HEK293 (cell line): ENCODE measurements around the gene BTBD2.

Experiments used
- ZBTB7A ChIP-seq: fragments of 450-650 bp; formaldehyde crosslinking; IDR thresholded peaks from 2 replicates; pipeline ENCODE4 v1.5.1; 2016; ENCODE audit warnings: low read depth, missing biosample characterization, missing genetic modification characterization
- ZNF37A ChIP-seq: fragments of 450-650 bp; IDR thresholded peaks from 2 replicates; pipeline ENCODE4 v1.5.1; 2018; ENCODE audit warnings: missing biosample characterization, missing genetic modification characterization
- ZNF558 ChIP-seq: fragments of 450-650 bp; formaldehyde crosslinking; IDR thresholded peaks from 2 replicates; pipeline ENCODE4 v1.5.1; 2016; ENCODE audit warnings: missing biosample characterization, missing genetic modification characterization
- ZSCAN16 ChIP-seq: fragments of 450-650 bp; formaldehyde crosslinking; IDR thresholded peaks from 2 replicates; pipeline ENCODE4 v1.5.1; 2016; ENCODE audit warnings: missing biosample characterization, missing genetic modification characterization
- TF ChIP-seq, protein P1 (sequence below): fragments of 450-650 bp; formaldehyde crosslinking; IDR thresholded peaks from 2 replicates; pipeline ENCODE4 v1.5.1; 2016; ENCODE audit warnings: missing biosample characterization, missing genetic modification characterization
- TF ChIP-seq, protein P2 (sequence below): fragments of 450-650 bp; formaldehyde crosslinking; IDR thresholded peaks from 2 replicates; pipeline ENCODE4 v1.5.1; 2016; ENCODE audit warnings: missing biosample characterization, missing genetic modification characterization, low read depth

DNA sequence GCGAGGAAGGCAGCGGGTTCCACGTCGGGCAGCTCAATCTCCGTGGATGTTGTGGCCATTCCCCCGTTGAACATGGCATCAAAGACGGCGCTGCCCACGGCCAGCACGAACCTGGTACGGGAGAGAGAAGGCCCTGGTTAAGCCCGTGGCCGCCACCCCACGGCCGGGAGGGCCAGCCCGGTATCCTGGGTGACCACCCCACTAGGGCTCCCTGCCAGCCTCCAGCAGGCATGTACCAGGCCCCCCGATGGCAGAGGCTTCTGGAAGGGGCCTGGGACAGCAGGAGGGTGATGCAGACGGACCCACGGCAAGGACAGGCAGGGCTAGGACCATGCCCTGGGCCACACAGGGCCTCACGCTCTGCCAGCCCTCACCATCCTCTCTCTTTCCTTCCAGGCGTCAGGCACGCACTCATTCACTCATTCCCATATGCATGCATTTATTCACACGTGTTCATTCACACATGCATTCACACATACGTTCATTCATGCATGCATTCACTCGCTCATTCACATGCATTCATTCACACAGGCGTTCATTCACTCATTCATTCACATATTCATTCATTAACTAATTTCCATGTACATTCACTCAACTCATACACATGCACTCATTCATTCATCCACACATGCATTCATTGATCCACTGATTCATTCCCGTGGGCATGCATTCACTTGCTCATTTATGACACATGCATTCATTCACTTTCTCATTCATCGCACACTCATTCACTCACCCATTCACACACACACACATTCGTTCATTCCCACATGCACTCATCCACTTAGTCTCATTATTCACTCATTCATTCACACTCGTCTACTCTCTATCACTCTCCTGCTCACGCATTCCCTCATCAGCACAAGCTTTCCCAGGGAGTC, 17.9 kb downstream of the BTBD2 start:
- TF ChIP-seq, protein P1, sequence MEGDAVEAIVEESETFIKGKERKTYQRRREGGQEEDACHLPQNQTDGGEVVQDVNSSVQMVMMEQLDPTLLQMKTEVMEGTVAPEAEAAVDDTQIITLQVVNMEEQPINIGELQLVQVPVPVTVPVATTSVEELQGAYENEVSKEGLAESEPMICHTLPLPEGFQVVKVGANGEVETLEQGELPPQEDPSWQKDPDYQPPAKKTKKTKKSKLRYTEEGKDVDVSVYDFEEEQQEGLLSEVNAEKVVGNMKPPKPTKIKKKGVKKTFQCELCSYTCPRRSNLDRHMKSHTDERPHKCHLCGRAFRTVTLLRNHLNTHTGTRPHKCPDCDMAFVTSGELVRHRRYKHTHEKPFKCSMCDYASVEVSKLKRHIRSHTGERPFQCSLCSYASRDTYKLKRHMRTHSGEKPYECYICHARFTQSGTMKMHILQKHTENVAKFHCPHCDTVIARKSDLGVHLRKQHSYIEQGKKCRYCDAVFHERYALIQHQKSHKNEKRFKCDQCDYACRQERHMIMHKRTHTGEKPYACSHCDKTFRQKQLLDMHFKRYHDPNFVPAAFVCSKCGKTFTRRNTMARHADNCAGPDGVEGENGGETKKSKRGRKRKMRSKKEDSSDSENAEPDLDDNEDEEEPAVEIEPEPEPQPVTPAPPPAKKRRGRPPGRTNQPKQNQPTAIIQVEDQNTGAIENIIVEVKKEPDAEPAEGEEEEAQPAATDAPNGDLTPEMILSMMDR (tag by site-specific recombination) = no peak
- TF ChIP-seq ZSCAN16 (tag by site-specific recombination) (no peak), ZNF37A (tag by site-specific recombination) (no peak), ZNF558 (tag by site-specific recombination) (no peak), ZBTB7A (tag by site-specific recombination) (no peak)
- TF ChIP-seq, protein P2, sequence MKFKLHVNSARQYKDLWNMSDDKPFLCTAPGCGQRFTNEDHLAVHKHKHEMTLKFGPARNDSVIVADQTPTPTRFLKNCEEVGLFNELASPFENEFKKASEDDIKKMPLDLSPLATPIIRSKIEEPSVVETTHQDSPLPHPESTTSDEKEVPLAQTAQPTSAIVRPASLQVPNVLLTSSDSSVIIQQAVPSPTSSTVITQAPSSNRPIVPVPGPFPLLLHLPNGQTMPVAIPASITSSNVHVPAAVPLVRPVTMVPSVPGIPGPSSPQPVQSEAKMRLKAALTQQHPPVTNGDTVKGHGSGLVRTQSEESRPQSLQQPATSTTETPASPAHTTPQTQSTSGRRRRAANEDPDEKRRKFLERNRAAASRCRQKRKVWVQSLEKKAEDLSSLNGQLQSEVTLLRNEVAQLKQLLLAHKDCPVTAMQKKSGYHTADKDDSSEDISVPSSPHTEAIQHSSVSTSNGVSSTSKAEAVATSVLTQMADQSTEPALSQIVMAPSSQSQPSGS (tag by site-specific recombination) = no peak
